ENCODE data around the gene RSRC1.

GRCh38 chr3:158560979-158561378, 451.1 kb downstream of the RSRC1 start:
- TF ChIP-seq, protein P1, sequence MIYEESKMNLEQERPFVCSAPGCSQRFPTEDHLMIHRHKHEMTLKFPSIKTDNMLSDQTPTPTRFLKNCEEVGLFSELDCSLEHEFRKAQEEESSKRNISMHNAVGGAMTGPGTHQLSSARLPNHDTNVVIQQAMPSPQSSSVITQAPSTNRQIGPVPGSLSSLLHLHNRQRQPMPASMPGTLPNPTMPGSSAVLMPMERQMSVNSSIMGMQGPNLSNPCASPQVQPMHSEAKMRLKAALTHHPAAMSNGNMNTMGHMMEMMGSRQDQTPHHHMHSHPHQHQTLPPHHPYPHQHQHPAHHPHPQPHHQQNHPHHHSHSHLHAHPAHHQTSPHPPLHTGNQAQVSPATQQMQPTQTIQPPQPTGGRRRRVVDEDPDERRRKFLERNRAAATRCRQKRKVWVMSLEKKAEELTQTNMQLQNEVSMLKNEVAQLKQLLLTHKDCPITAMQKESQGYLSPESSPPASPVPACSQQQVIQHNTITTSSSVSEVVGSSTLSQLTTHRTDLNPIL (CRISPR knock-in tag; IDR thresholded peaks at IDR 0.05; ENCODE audit: low read depth): no peak
- no peak for TF ChIP-seq ESRRG (CRISPR knock-in tag; IDR thresholded peaks at IDR 0.05)
- TF ChIP-seq, protein P2, sequence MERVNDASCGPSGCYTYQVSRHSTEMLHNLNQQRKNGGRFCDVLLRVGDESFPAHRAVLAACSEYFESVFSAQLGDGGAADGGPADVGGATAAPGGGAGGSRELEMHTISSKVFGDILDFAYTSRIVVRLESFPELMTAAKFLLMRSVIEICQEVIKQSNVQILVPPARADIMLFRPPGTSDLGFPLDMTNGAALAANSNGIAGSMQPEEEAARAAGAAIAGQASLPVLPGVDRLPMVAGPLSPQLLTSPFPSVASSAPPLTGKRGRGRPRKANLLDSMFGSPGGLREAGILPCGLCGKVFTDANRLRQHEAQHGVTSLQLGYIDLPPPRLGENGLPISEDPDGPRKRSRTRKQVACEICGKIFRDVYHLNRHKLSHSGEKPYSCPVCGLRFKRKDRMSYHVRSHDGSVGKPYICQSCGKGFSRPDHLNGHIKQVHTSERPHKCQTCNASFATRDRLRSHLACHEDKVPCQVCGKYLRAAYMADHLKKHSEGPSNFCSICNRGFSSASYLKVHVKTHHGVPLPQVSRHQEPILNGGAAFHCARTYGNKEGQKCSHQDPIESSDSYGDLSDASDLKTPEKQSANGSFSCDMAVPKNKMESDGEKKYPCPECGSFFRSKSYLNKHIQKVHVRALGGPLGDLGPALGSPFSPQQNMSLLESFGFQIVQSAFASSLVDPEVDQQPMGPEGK (CRISPR knock-in tag; IDR thresholded peaks at IDR 0.05; ENCODE audit: borderline replicate concordance): no peak
- no peak for TF ChIP-seq ARNTL (CRISPR knock-in tag; IDR thresholded peaks at IDR 0.05; ENCODE audit: borderline replicate concordance, low read depth)
- no peak for TF ChIP-seq ZFP3 (CRISPR knock-in tag; IDR thresholded peaks at IDR 0.05)
- no peak for TF ChIP-seq RARB (CRISPR knock-in tag; IDR thresholded peaks at IDR 0.05)
- no peak for TF ChIP-seq ZFP30 (CRISPR knock-in tag; IDR thresholded peaks at IDR 0.05)
- TF ChIP-seq CSRNP3 (CRISPR knock-in tag; IDR thresholded peaks at IDR 0.05): no peak
- TF ChIP-seq, protein P3, sequence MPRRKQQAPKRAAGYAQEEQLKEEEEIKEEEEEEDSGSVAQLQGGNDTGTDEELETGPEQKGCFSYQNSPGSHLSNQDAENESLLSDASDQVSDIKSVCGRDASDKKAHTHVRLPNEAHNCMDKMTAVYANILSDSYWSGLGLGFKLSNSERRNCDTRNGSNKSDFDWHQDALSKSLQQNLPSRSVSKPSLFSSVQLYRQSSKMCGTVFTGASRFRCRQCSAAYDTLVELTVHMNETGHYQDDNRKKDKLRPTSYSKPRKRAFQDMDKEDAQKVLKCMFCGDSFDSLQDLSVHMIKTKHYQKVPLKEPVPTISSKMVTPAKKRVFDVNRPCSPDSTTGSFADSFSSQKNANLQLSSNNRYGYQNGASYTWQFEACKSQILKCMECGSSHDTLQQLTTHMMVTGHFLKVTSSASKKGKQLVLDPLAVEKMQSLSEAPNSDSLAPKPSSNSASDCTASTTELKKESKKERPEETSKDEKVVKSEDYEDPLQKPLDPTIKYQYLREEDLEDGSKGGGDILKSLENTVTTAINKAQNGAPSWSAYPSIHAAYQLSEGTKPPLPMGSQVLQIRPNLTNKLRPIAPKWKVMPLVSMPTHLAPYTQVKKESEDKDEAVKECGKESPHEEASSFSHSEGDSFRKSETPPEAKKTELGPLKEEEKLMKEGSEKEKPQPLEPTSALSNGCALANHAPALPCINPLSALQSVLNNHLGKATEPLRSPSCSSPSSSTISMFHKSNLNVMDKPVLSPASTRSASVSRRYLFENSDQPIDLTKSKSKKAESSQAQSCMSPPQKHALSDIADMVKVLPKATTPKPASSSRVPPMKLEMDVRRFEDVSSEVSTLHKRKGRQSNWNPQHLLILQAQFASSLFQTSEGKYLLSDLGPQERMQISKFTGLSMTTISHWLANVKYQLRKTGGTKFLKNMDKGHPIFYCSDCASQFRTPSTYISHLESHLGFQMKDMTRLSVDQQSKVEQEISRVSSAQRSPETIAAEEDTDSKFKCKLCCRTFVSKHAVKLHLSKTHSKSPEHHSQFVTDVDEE (CRISPR knock-in tag; IDR thresholded peaks at IDR 0.05): no peak
- TF ChIP-seq ZC3H10 (CRISPR knock-in tag; IDR thresholded peaks at IDR 0.05): no peak
- no peak for TF ChIP-seq ZNF8 (CRISPR knock-in tag; IDR thresholded peaks at IDR 0.05)
- peak; percentile 24; the same call in 1 of the 2 replicates for TF ChIP-seq ISL1 (CRISPR knock-in tag; IDR thresholded peaks at IDR 0.05)
- TF ChIP-seq GLIS3 (CRISPR knock-in tag; IDR thresholded peaks at IDR 0.05): no peak
- no peak for TF ChIP-seq TOX (CRISPR knock-in tag; IDR thresholded peaks at IDR 0.05; ENCODE audit: borderline replicate concordance)

All from SK-N-SH treated with all-trans-retinoic acid at 6 μM for 48 hours (cell line).